ENCODE results near the gene NLK.
"Not testable (repeated sequence)": the region's sequence is repeated elsewhere in the genome, so short reads cannot be mapped to it uniquely, and the experiment has no call there.

Gene NLK

GRCh38 chr17:27996202-27997043 is 46.1 kb upstream of the NLK start:
- Histone ChIP-seq H3K36me3 (no peaks in the 10 kb centered on the region), H3K27me3 (peaks cover 52% of the 10 kb centered on the region), H3K4me3 (ENCODE audit: low read depth in 1 of 2, low read length in 1 of 2) (no peak overlapping the region), H3K9me3 (no peaks in the 10 kb centered on the region), H3K27ac (no peak overlapping the region), H3K4me1 (ENCODE audit: control insufficient read depth in 1 of 2, insufficient read depth in 1 of 2, low read depth in 1 of 2, low read length in 1 of 2) (no peaks in the 10 kb centered on the region)
- no peak for TF ChIP-seq CTCF (IDR thresholded peaks at IDR 0.05)

GRCh38 chr17:27997044-27997401 is 45.5 kb upstream of the NLK start:
- TF ChIP-seq CTCF (IDR thresholded peaks at IDR 0.05): no peak
- Histone ChIP-seq H3K27ac (no peak overlapping the region), H3K4me1 (ENCODE audit: control insufficient read depth in 1 of 2, insufficient read depth in 1 of 2, low read depth in 1 of 2, low read length in 1 of 2) (no peaks in the 10 kb centered on the region), H3K9me3 (no peaks in the 10 kb centered on the region), H3K27me3 (peaks cover 52% of the 10 kb centered on the region), H3K36me3 (no peaks in the 10 kb centered on the region), H3K4me3 (ENCODE audit: low read depth in 1 of 2, low read length in 1 of 2) (no peak overlapping the region)

- Histone ChIP-seq H3K27ac (no peak overlapping the region), H3K4me1 (ENCODE audit: control insufficient read depth in 1 of 2, insufficient read depth in 1 of 2, low read depth in 1 of 2, low read length in 1 of 2) (no peaks in the 10 kb centered on the region), H3K4me3 (ENCODE audit: low read depth in 1 of 2, low read length in 1 of 2) (no peak overlapping the region), H3K9me3 (no peaks in the 10 kb centered on the region), H3K27me3 (peaks cover 52% of the 10 kb centered on the region), H3K36me3 (no peaks in the 10 kb centered on the region)
- no peak for TF ChIP-seq CTCF (IDR thresholded peaks at IDR 0.05)
Observed at GRCh38 chr17:27997522-27997921, 45.0 kb upstream of the NLK start.

- Histone ChIP-seq H3K27me3 (peaks cover 27% of the 10 kb centered on the region), H3K4me3 (ENCODE audit: low read depth in 1 of 2, low read length in 1 of 2) (no peak overlapping the region), H3K9me3 (no peaks in the 10 kb centered on the region), H3K27ac (no peak overlapping the region), H3K36me3 (no peaks in the 10 kb centered on the region), H3K4me1 (ENCODE audit: control insufficient read depth in 1 of 2, insufficient read depth in 1 of 2, low read depth in 1 of 2, low read length in 1 of 2) (no peaks in the 10 kb centered on the region)
- no peak for TF ChIP-seq CTCF (IDR thresholded peaks at IDR 0.05)
Observed at GRCh38 chr17:28001149-28001548, 41.3 kb upstream of the NLK start.

- Histone ChIP-seq H3K4me1 (ENCODE audit: control insufficient read depth in 1 of 2, insufficient read depth in 1 of 2, low read depth in 1 of 2, low read length in 1 of 2) (no peaks in the 10 kb centered on the region), H3K9me3 (no peaks in the 10 kb centered on the region), H3K4me3 (ENCODE audit: low read depth in 1 of 2, low read length in 1 of 2) (no peak overlapping the region), H3K27me3 (peaks cover 23% of the 10 kb centered on the region), H3K27ac (no peak overlapping the region), H3K36me3 (no peaks in the 10 kb centered on the region)
- no peak for TF ChIP-seq CTCF (IDR thresholded peaks at IDR 0.05)
Observed at GRCh38 chr17:28004344-28004743, 38.1 kb upstream of the NLK start.

- not testable (repeated sequence) for H3K36me3 ChIP-seq; H3K4me3 ChIP-seq (ENCODE audit: low read depth in 1 of 2, low read length in 1 of 2); H3K9me3 ChIP-seq; H3K4me1 ChIP-seq (ENCODE audit: control insufficient read depth in 1 of 2, insufficient read depth in 1 of 2, low read depth in 1 of 2, low read length in 1 of 2); H3K27ac ChIP-seq
- peaks cover 24% of the 10 kb centered on the region for H3K27me3 ChIP-seq
Observed at GRCh38 chr17:28007925-28008324, 34.6 kb upstream of the NLK start.
